GM19025 (cell line): Measurements from ENCODE around the gene OR2F1.

ENCODE experiments used
- ATAC-seq: cut with Tn5 transposase; IDR thresholded peaks from one replicate; pipeline ENCODE4 v1.9.1; 2021; ENCODE audit warnings: mild to moderate bottlenecking, low read depth, moderate library complexity; ENCODE audit not compliant: unreplicated experiment

OR2F1 gene, protein sequence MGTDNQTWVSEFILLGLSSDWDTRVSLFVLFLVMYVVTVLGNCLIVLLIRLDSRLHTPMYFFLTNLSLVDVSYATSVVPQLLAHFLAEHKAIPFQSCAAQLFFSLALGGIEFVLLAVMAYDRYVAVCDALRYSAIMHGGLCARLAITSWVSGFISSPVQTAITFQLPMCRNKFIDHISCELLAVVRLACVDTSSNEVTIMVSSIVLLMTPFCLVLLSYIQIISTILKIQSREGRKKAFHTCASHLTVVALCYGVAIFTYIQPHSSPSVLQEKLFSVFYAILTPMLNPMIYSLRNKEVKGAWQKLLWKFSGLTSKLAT

DNA sequence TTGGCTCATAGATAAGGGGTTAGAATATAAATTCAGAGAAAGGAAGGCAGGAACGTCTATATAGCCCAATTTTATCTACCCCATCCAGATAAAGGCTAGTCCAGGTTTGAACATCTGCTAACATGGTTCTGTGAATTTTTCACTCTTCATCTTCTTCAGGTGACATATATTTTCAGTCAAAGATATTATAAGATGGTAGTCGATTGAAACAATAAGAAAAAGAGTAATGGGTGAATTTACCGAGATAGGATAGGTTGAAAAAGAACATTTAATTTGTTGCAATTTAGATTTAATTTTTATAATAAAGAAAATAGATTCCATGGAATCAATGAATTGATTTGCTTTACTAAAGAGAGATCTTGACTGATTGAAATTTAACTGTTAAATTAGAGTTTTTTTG is at the start of gene OR2F1:
Gene OR2F1, plus strand, starts transcription at position 301 of the 400 bp plus-strand sequence. CDS start 5,127 bp downstream, outside the sequence.
- no peak for ATAC-seq

DNA sequence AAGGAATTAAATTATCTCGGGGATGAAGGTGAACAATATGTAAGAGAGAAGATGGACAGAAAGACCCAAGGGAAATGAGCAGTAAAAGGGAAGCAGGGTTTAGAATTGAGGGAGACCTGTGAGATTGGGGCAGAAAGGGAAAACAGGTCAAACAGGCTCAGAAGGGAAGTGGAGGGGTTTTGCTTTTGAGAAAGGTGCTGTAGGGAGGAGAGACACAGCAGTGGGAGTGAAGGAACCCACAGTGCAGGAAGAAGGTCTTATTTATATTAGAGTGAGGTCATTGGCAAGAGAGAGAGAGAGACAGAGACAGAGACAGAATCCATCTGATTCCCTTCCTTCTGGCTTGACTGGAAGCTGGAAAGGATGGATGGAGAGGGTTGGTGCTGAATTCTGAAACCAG is 49.1 kb upstream of the OR2F1 start:
- ATAC-seq, result no peak

DNA sequence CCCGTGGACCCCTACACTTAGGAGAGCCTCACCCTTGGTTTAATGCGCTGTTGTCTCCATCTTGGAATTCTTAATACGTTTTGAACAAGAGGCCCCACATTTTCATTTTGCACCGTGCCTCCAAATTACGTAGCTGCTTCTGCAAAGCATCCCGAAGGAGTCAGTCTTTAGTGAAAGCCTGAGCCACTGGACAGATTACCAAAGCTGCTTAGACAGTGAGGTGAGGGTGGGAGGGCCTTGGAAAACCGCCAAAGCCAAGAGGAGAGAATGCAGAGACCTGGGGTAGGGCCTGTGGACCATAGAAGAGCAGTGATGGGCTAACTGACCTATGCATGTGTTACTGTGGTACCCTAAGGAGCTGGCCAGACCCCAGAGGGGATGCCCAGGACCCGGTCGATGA is 48.5 kb upstream of the OR2F1 start:
- no peak for ATAC-seq

DNA sequence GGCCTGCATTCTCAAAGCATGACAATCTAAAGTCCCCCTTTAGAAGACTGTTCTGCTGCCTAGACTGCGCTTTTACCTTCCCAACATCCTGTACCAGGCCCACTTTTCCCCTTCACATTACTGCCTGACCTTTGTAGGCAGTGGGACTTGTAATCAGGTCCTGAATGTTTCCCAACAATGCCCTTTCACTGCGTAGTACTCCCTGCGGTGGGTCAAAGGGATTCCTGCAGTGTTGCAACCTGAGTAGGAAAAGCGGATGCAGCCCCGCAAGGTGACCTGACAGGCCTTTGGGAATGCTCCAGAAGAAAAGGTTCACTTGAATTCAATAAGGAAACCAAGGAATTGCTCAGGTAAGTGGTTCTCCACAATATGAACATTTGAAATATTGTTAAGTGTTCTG is 47.7 kb upstream of the OR2F1 start:
- no peak for ATAC-seq

DNA sequence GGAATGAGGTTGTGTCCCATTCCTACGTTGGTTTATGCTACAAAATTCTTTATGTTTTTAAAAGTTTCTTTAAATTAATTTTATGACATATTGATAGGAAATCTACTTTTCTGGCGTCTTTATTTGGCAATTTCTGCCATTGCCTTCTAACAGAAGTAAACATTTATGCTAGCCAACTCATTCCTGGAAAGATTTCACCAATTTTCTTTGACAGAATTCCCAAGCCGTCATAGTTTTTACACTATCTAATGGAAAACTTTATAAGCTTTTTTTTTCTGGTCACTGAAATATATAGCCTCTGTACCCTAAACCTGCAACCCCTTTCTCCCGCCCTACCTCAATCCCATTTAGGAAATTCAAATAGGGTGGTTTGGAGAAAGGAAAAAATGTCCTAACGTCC is 46.5 kb upstream of the OR2F1 start:
- ATAC-seq, result no peak

DNA sequence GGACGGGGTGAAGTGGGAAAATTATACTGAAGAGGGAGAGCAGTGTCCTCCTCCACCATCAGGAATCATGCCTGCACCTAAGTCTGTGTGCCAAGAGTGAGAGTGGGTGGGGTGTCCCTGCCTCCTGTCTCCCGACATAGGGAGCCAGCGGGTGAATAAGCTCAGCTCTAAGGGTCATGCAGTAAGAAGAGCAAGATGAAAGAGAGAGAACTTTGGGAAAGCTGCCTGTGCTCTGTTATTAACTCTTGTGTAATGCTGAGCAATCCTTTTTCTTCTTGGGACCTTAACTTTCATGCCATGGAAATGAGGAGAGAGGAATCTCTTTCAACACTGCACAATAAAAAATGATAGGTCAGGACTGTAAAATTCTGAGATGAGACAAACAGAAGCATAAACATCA is 44.8 kb upstream of the OR2F1 start:
- no peak for ATAC-seq

DNA sequence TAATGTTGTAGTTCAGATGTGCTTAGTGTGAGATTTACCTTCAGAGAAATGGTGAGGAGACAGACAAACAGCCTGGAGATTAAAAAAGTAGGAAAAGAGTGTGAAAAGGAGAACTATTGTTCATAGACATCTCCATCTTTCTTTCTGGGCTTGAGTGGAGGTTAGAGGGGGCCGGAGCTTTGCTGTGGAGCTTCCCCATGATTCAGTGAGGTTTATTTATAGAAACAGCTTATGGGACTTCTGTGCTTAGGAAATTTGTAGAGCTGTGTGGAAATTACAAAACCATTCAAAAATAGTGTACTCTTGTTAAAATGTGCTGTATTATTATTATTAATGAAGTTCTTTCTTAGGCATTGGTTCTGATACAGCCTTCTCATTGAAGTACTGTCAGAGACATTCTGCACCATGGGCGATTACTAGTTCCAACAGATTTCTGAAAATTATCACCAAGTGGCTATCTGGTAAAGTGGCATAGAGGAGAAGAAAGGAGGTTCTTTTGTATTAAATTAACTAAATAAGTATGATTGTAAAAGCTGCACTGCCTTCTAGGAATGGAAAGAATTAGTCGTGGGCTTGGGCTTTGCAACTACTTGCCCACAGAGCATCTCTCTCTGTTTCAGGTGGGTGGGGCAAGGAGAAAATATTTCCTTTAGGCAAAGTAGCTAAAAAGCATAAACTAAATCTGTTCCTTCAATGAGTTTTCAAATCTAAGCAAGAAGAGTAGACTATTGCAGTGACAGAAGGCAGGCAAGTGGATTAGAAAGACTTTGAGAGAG is 44.0 kb upstream of the OR2F1 start:
- ATAC-seq, result no peak

DNA sequence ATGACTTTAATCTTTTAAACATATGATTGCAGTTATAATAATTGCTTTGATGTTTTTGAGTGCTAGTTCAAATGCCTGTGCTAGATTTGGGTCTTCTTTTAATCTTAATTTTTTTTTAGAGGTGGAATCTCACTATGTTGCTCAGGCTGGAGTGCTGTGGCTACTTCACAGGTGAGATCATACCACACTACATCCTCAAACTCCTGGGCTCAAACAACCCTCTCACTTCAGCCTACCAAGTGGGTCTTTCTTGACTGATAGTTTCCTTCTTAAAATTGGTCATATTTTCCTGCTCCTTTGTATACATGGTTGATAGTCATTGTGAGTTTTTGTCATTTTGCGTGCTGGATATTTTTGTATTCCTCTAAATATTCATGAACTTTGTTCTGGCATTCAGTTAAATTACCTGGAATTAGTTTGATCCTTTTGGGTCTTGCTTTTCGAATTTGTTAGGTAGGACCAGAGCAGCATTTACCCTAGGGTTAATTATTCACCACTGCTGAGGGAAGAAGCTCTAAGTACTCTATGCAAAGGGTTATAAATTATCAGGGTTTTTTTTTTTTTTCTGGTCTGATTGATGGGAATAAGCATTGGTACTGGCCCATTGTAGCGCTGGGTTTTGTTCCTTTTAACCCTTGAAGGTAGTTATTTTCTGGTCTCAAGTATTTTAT is 40.6 kb upstream of the OR2F1 start:
- no peak for ATAC-seq

DNA sequence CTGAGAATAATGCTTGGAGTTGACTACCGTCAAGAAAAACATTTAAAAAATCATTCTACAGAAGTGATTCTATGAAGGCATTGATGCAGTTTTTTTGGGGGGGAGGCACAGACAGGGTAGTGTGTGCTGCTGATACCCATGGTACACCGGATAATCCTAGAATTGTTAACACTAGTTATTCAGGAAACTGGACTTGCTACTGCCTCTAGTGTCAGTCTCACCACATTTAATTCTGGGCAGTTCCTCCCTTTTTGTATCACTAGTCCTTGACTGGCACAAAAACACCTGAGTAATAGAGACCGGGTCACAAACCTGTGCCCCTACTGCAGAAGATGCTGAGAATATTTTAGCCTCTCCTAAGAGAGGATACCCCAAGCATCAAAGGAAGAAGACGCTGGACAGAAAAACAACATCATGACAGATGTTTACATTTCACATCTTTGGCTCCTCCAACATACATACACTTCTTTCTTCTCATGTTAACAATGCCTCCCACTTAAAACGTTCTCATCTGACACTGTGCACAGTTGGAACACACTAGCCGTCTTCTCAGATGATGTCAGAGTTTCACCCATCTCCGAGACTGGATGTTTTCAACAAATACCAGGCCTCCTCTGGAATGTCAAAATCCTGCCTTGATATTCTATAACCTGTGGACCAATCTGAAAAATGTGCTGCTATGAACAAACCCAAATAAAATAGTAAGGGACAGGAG is 39.5 kb upstream of the OR2F1 start:
- no peak for ATAC-seq

DNA sequence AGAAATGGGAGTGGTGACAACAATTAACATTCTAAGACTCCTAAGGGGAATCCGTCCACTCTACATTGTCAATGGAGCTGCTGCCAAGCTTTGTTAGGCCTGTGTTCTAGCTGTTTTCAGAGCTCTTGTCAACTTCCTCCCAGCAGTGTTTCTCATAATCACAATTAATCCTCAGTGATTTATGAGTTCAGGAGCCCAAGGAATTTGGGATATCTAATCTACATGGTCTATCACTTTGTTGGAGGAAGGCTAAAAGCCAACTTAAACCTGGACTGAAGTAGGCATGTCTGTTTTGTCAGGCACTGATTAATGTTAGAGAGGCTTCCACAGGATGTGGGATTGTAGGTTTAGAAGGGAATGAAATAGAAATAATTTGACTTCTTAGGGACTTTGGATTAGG is 29.8 kb upstream of the OR2F1 start:
- ATAC-seq, result no peak

DNA sequence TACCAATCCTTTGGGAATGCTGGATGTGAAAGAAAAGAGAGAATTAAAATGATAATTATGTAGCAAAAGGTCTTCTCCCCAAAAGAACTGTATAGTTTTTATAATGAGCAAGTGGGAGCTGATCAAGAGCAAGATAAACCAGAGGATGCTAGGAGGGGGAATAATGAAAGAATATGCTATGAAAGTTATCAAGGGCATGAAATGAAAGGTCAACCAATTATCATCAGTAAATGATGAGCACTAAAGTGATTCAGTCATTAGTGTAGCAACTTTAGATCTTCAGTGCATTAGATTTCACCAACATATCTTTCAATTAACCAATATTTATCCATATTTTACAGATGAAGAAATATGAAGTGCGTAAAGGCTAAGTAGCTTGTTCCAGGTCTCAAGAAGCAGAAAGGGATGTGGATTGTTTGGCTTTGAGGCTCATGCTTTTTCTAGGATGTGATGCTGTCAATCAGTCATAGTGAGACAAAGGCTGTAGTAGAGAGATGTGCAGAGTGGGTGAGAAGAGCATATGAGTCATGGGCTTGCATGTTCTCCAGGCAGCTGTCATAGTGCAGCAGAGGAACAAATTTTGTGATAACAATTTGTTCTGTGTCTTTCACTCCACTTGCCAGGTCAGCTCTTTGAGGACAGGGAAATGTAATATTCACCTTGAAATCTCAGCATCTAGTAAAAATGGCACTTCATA is 25.3 kb upstream of the OR2F1 start:
- ATAC-seq, result no peak

DNA sequence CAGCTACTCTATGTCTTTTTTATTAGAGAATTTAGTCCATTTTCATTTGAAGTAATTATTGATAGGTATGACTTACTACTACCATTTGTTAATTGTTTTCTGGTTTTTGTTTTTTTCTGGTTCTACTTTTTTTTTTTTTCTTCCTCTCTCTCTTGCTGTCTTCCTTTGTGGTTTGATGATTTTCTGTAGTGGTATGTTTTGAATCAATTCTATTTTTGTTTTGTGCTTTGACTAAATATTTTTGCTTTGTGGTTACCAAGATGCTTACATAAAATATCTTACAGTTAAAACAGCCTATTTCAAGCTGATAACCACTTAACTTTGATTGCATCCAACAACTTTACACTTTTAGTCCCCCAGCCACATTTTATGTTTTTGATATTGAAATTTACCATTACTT is 22.9 kb upstream of the OR2F1 start:
- no peak for ATAC-seq

DNA sequence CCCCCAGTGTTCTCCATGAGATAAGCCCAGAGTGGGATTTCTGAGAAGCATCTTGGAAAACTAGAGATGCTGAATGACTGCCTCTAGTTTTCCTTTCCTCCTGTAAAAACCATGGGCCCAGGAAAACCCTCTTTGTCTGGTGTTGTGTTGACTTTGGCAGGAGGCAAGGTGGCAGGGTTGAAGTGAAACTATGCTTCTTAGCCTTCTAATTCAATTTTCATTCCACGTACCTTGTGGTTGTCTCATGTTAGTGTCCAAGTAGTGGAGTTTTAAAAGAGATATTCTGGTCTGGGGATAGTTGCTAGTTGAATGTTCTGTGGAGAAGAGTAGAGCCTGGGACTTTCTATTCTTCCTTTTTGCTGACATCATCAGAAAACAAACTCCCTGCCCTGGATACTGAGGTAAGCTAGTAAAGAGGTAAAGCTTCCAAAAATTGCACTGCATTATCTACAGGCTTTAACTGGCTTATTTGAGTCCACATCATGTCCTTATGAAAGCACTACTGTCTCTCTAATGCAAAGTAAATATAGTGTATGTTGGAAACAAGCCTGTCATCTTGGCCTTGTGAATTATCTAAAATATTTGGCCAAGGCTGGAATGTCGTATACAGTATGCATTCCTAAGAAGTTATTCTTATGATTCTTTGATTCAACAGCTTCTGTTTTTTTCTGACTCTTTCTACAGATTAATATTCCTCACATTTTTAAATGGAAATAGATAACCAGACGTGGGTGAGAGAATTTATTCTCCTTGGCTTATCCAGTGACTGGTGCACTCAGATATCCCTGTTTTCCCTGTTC is 19.9 kb upstream of the OR2F1 start, which contains the start of gene OR2F2:
Gene OR2F2, plus strand, starts transcription at position 708 of the 800 bp plus-strand sequence. Its CDS starts 0 bp downstream, at position 708.
- ATAC-seq, result no peak

DNA sequence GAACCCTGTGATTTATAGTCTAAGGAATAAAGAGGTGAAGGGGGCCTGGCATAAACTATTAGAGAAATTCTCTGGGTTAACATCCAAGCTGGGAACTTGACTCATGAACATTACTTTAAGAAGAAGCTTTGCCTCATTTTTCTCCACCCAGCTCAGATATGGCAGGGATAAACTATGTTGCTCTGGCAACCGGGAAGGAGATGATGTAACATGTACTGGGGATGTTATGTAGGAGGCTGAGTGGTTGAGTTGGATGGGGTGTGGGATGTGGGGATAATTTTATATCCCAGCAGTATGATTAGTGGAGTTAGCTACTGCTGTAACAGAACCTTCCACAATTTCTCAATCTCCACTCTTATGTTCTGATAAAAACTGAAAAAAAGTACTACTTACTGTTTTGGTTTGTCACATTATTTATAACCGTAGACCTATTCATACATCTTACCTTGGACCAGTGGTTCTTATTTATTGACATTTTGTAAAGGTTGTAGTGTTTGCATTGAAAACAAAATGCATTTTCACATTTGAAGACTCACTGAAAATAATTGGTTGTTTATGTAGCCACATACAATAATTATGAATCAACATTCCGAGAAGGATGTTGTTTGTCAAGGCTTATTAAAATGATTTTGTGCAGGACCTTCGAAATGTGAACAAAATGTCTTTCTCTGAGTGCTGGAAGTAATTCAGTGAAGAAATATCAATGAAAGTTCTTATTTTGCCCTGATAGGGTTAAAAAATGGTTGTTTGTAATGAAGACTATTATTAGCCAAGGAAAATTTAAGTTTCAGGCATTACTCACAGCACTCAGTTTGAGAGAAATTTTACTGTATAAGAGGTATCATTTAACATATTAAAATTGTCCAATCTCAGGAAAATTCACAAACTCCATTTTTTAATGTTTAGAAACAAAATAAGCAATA is 18.3 kb upstream of the OR2F1 start:
- ATAC-seq, result no peak

DNA sequence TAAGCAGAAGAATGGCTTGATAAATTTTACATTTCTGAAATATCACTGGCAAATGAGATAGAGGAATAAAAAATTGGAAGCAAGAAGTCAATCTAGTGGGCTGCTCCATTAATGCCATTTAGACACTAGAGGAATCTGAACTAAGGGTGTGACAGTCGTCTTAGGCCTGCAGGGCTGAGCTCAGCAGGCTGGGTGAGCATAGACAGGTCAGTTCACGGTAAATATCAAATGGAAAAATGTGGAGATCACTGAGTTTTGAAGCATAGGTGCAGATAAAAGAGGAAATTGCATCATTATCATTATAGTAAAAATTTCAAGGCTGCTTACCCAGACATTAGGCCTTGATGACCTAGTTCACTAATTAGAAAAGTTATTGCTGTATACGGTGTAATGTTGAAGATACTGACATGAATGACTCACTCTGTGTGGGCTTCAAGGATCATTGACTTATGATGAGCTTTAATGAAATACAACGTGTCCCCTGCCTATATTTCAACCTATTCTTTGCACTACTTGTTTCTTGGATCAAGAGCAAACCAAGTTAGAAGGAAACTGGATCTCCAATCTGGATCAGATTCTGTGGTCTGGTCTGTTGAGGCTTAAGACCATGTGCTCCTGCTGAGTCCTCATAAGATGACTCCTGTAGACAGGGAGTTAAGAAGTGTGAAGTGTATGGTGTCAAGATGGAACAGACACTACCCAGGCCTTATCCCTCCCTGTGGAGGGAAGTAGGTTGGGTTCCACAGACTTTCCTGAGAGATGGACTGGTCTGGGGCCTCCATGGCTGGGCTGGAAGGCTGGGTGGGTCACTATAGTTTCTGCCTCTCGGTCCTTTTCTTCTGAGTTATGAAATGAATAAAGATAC is 16.0 kb upstream of the OR2F1 start:
- no peak for ATAC-seq

DNA sequence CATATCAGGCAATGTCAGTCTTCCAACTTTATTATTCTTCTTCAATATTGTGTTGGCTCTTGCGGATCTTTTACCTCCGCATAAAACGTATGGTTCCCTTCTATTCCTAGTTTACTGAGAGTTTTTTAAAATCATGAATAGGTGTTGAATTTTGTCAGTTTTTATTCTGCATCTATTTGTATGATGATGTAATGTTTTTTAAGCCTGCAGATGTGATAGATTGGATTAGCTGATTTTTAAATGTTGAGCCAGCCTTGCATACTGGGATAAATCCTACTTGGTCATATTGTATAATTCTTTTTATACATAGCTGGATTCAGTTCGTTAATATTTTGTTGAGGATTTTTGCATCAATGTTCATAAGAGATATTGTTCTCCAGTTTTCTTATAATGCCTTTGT is 9.2 kb upstream of the OR2F1 start:
- ATAC-seq, result no peak

DNA sequence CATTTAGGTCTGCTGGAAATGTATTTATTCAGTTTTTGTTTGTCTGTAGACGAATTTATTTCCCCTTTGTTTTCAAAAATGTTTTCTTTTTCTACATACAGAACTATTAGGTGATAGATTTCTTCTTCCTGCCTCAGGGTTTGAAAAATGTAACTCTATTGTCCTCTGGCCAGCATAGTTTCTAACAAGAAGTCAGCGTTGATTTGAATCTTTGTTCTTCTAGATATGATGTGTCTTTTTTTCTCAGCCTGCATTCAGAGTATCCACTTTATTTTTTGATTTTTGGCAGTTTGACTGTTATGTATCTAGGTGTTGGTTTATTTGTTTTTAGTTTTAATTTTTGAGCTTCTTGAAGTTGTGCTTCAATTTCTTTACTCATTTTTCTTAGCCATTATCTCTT is 7.5 kb upstream of the OR2F1 start:
- no peak for ATAC-seq
